Hippocampal formation (tissue), 2 donors: Measurements from ENCODE around the gene WDR12.
"Not testable (repeated sequence)": the region's sequence is repeated elsewhere in the genome, so short reads cannot be mapped to it uniquely, and the experiment has no call there.

Experiments
- DNase-seq, 2 donors: peaks; one replicate each; lab custom pipeline; 2025; lab: John Stamatoyannopoulos, UW

WDR12 gene

GRCh38 chr2:202911512-202912341 lies at the start of gene WDR12, which contains the start of gene CARF:
WDR12 (minus strand) TSS chr2:202911673; CDS start chr2:202911476, 197 bp downstream.
CARF (plus strand) TSS chr2:202912275; CDS start chr2:202941903, 29,628 bp downstream.
- peak; percentile 83 to 95 for DNase-seq

- DNase-seq: no peak
These were observed 49.1 kb upstream of the WDR12 start for GRCh38 chr2:202960524-202960923.

GRCh38 chr2:202950592-202950991 lies 39.1 kb upstream of the WDR12 start:
- no peak for DNase-seq

- DNase-seq: not testable (repeated sequence)
These were observed 37.9 kb upstream of the WDR12 start for GRCh38 chr2:202949333-202949732.

GRCh38 chr2:202945497-202945896 lies 34.0 kb upstream of the WDR12 start:
- DNase-seq: no peak

- no peak for DNase-seq
These were observed 33.3 kb upstream of the WDR12 start for GRCh38 chr2:202944816-202945215.

GRCh38 chr2:202944408-202944807 lies 32.9 kb upstream of the WDR12 start:
- DNase-seq: no peak

GRCh38 chr2:202941771-202942170 lies 30.3 kb upstream of the WDR12 start:
- DNase-seq: no peak

- DNase-seq: no peak
These were observed 27.5 kb upstream of the WDR12 start for GRCh38 chr2:202938960-202939359.

- DNase-seq: no peak
These were observed 23.0 kb upstream of the WDR12 start for GRCh38 chr2:202934456-202934855.

GRCh38 chr2:202933958-202934357 lies 22.5 kb upstream of the WDR12 start:
- no peak for DNase-seq

- DNase-seq: no peak
These were observed 21.7 kb upstream of the WDR12 start for GRCh38 chr2:202933139-202933510.

- no peak for DNase-seq
These were observed 21.1 kb upstream of the WDR12 start for GRCh38 chr2:202932425-202933138.

GRCh38 chr2:202918860-202919259 lies 7.4 kb upstream of the WDR12 start:
- no peak for DNase-seq

GRCh38 chr2:202912342-202913201 lies 1.1 kb upstream of the WDR12 start:
- not testable (repeated sequence) for DNase-seq

GRCh38 chr2:202911203-202911511 lies 316 bp downstream of the WDR12 start:
- DNase-seq: no peak

GRCh38 chr2:202910698-202911097 lies 775 bp downstream of the WDR12 start:
- DNase-seq: no peak

GRCh38 chr2:202910250-202910649 lies 1.2 kb downstream of the WDR12 start:
- DNase-seq: not testable (repeated sequence)

- no peak for DNase-seq
These were observed 1.9 kb downstream of the WDR12 start for GRCh38 chr2:202909394-202910192.

GRCh38 chr2:202908186-202908585 lies 3.3 kb downstream of the WDR12 start:
- DNase-seq: no peak

- DNase-seq: not testable (repeated sequence)
These were observed 6.0 kb downstream of the WDR12 start for GRCh38 chr2:202905507-202905906.
